MM.1S (cell line): ENCODE results near the gene ELOB.

ENCODE experiments used
- DNase-seq: peaks from one replicate; pipeline ENCODE4 v3.0.0-alpha.2; 2015
- H2AFZ ChIP-seq: fragments of 300-600 bp; sonication (generic); 2 replicates; pipeline ENCODE4 v1.6.0; 2016; ENCODE audit warnings: antibody characterized with exemption, low read length
- H3F3A ChIP-seq: fragments of 300-600 bp; sonication (generic); 2 replicates; pipeline ENCODE4 v1.6.1; 2016; ENCODE audit warnings: mild to moderate bottlenecking, antibody characterized with exemption, low read length, moderate library complexity, mixed read lengths; ENCODE audit not compliant: insufficient read depth
- H3K27ac ChIP-seq: fragments of 300-600 bp; sonication (generic); 2 replicates; pipeline ENCODE4 v1.5.1; 2016; ENCODE audit warnings: mild to moderate bottlenecking, low read length
- H3K27me3 ChIP-seq: fragments of 300-600 bp; sonication (generic); replicated peaks from 2 replicates; pipeline ENCODE4 v1.6.0; 2016; ENCODE audit warnings: low read length; ENCODE audit not compliant: insufficient read depth
- H3K36me3 ChIP-seq: fragments of 300-600 bp; sonication (generic); replicated peaks from 2 replicates; pipeline ENCODE4 v1.6.1; 2016; ENCODE audit warnings: mild to moderate bottlenecking, low read length, mixed read lengths; ENCODE audit not compliant: insufficient read depth
- H3K4me1 ChIP-seq: fragments of 300-600 bp; sonication (generic); 2 replicates; pipeline ENCODE4 v1.6.1; 2016; ENCODE audit warnings: low read length, mixed read lengths
- H3K4me2 ChIP-seq: fragments of 300-600 bp; sonication (generic); 2 replicates; pipeline ENCODE4 v1.6.0; 2016; ENCODE audit warnings: low read depth, low read length
- H3K4me3 ChIP-seq: fragments of 300-600 bp; sonication (generic); 2 replicates; pipeline ENCODE4 v1.5.1; 2016; ENCODE audit warnings: low read length, mixed read lengths
- H3K79me2 ChIP-seq: fragments of 300-600 bp; sonication (generic); 2 replicates; pipeline ENCODE4 v1.6.1; 2016; ENCODE audit warnings: mixed run types, low read length, mixed read lengths
- H3K9ac ChIP-seq: fragments of 300-600 bp; sonication (generic); 2 replicates; pipeline ENCODE4 v1.6.1; 2016; ENCODE audit warnings: low read length, mixed read lengths
- H3K9me2 ChIP-seq: fragments of 300-600 bp; sonication (generic); replicated peaks from 2 replicates; pipeline ENCODE4 v1.6.1; 2016; ENCODE audit warnings: mild to moderate bottlenecking, low read length, mixed read lengths; ENCODE audit not compliant: insufficient read depth
- H3K9me3 ChIP-seq: fragments of 300-600 bp; sonication (generic); replicated peaks from 2 replicates; pipeline ENCODE4 v1.6.1; 2016; ENCODE audit warnings: mild to moderate bottlenecking, low read length, mixed read lengths; ENCODE audit not compliant: insufficient read depth
- H4K20me1 ChIP-seq: fragments of 300-600 bp; sonication (generic); 2 replicates; pipeline ENCODE4 v1.6.1; 2016; ENCODE audit warnings: mild to moderate bottlenecking, low read length, moderate library complexity, mixed read lengths; ENCODE audit not compliant: insufficient read depth
- CTCF ChIP-seq: fragments of 300-600 bp; sonication (generic); IDR thresholded peaks from 2 replicates; pipeline ENCODE4 v1.5.1; 2016; ENCODE audit warnings: antibody characterized with exemption, low read length, mixed read lengths
- EZH2 ChIP-seq: fragments of 300-600 bp; sonication (generic); optimal IDR thresholded peaks from 2 replicates; pipeline ENCODE3; 2017; ENCODE audit warnings: low read depth, mild to moderate bottlenecking, antibody characterized with exemption, low read length, mixed read lengths
- EZH2phosphoT487 ChIP-seq: fragments of 300-600 bp; sonication (generic); IDR thresholded peaks from 2 replicates; pipeline ENCODE4 v1.6.1; 2018; ENCODE audit warnings: antibody characterized with exemption, low read length

The ELOB gene

GRCh38 chr16:2742323-2743006 is 34.6 kb downstream of the ELOB start:
- H3K27me3 ChIP-seq = peaks cover 19% of the 10 kb centered on the region; the same call in 1 of the 2 replicates
- H3K9me3 ChIP-seq = no peaks in the 10 kb centered on the region

GRCh38 chr16:2741168-2741567 is 35.9 kb downstream of the ELOB start:
- Histone ChIP-seq H2AFZ (no peak overlapping the region), H3K9me3 (no peaks in the 10 kb centered on the region), H3K4me1 (no peaks in the 10 kb centered on the region), H4K20me1 (no peaks in the 10 kb centered on the region), H3F3A (no peaks in the 10 kb centered on the region), H3K4me2 (no peak overlapping the region), H3K27me3 (peaks cover 19% of the 10 kb centered on the region; the same call in 1 of the 2 replicates), H3K9ac (no peak overlapping the region), H3K9me2 (no peaks in the 10 kb centered on the region), H3K36me3 (no peaks in the 10 kb centered on the region), H3K27ac (no peak overlapping the region), H3K4me3 (no peak overlapping the region), H3K79me2 (no peaks in the 10 kb centered on the region)
- no peak for DNase-seq
- TF ChIP-seq EZH2 (no peak), EZH2phosphoT487 (no peak), CTCF (no peak)

More at GRCh38 chr16:2742323-2743006, 34.6 kb downstream of the ELOB start:
- no peak for DNase-seq
- H4K20me1 ChIP-seq = no peaks in the 10 kb centered on the region
- H3K9me2 ChIP-seq = no peaks in the 10 kb centered on the region
- no peak overlapping the region for H3K4me2 ChIP-seq
- no peaks in the 10 kb centered on the region for H3K79me2 ChIP-seq
- no peaks in the 10 kb centered on the region for H3F3A ChIP-seq
- TF ChIP-seq EZH2 = no peak
- TF ChIP-seq CTCF = no peak
- no peak for TF ChIP-seq EZH2phosphoT487
- no peak overlapping the region for H3K9ac ChIP-seq
- H3K4me3 ChIP-seq = no peak overlapping the region
- no peaks in the 10 kb centered on the region for H3K4me1 ChIP-seq
- no peaks in the 10 kb centered on the region for H3K36me3 ChIP-seq
- H3K27ac ChIP-seq = no peak overlapping the region
- H2AFZ ChIP-seq = no peak overlapping the region

- Histone ChIP-seq H3K27ac (no peak overlapping the region), H3F3A (no peaks in the 10 kb centered on the region), H3K36me3 (no peaks in the 10 kb centered on the region), H2AFZ (no peak overlapping the region), H3K4me1 (no peaks in the 10 kb centered on the region), H3K4me2 (no peak overlapping the region), H4K20me1 (no peaks in the 10 kb centered on the region), H3K9me3 (no peaks in the 10 kb centered on the region), H3K9ac (no peak overlapping the region), H3K9me2 (no peaks in the 10 kb centered on the region), H3K4me3 (no peak overlapping the region), H3K27me3 (peaks cover 17% of the 10 kb centered on the region; the same call in 1 of the 2 replicates), H3K79me2 (no peaks in the 10 kb centered on the region)
- TF ChIP-seq EZH2 (no peak), EZH2phosphoT487 (no peak), CTCF (no peak)
- no peak for DNase-seq
These were observed 36.6 kb downstream of the ELOB start for GRCh38 chr16:2740476-2740875.
